GM23338 (cell line): Measurements from ENCODE around the gene MYLK4. TPM values are rescaled to one million over a fixed set of nuclear protein-coding genes. Genes with fewer than 3 reads are reported as not detected.

Source experiments
- ATAC-seq: fragments of 200-7000 bp; cut with Tn5 transposase; 3 replicates; pipeline ENCODE4 v1.9.1; 2020
- DNase-seq: peaks from one replicate; pipeline ENCODE4 v3.0.0-alpha.2; 2015; ENCODE audit warnings: low spot score
- H2AFZ ChIP-seq: fragments of 200-600 bp; sonication (generic); 2 replicates; pipeline ENCODE4 v1.8.0; 2016; ENCODE audit warnings: antibody characterized with exemption, mild to moderate bottlenecking, moderate library complexity
- H3F3A ChIP-seq: fragments of 200-600 bp; sonication (generic); replicated peaks from 2 replicates; pipeline ENCODE4 v1.8.0; 2017; ENCODE audit warnings: antibody characterized with exemption, mixed run types, low read depth
- H3K27ac ChIP-seq: fragments of 200-600 bp; sonication (generic); 2 replicates; pipeline ENCODE4 v1.6.1; 2016; ENCODE audit warnings: low read depth
- H3K27me3 ChIP-seq: fragments of 200-600 bp; sonication (generic); 2 replicates; pipeline ENCODE4 v1.8.0; 2016; ENCODE audit warnings: mild to moderate bottlenecking, mixed run types, moderate library complexity; ENCODE audit not compliant: insufficient read depth
- H3K36me3 ChIP-seq: fragments of 200-600 bp; sonication (generic); 2 replicates; pipeline ENCODE4 v1.8.0; 2016; ENCODE audit warnings: mild to moderate bottlenecking; ENCODE audit not compliant: insufficient read depth
- H3K4me1 ChIP-seq: fragments of 200-600 bp; sonication (generic); 2 replicates; pipeline ENCODE4 v1.8.0; 2016; ENCODE audit warnings: mild to moderate bottlenecking, moderate library complexity; ENCODE audit not compliant: insufficient read depth
- H3K4me2 ChIP-seq: fragments of 200-600 bp; sonication (generic); 2 replicates; pipeline ENCODE4 v1.7.1; 2017; ENCODE audit warnings: mixed run types
- H3K4me3 ChIP-seq: fragments of 200-600 bp; sonication (generic); 2 replicates; pipeline ENCODE4 v1.6.1; 2016; ENCODE audit warnings: mixed run types
- H3K79me2 ChIP-seq: fragments of 200-600 bp; sonication (generic); replicated peaks from 2 replicates; pipeline ENCODE4 v1.8.0; 2017; ENCODE audit warnings: mild to moderate bottlenecking; ENCODE audit not compliant: insufficient read depth
- H3K9me2 ChIP-seq: fragments of 200-600 bp; sonication (generic); 2 replicates; pipeline ENCODE4 v1.8.0; 2017; ENCODE audit not compliant: insufficient read depth
- H4K20me1 ChIP-seq: fragments of 200-600 bp; sonication (generic); replicated peaks from 2 replicates; pipeline ENCODE4 v1.8.0; 2017; ENCODE audit warnings: mild to moderate bottlenecking; ENCODE audit not compliant: insufficient read depth
- H3K27ac Mint-ChIP-seq: 2 replicates; pipeline ENCODE4 v1.8.0; 2020; ENCODE audit warnings: inconsistent platforms, mild to moderate bottlenecking, moderate library complexity, mixed read lengths
- H3K27me3 Mint-ChIP-seq: 3 replicates; pipeline ENCODE4 v1.8.0; 2022; ENCODE audit warnings: low read depth, mild to moderate bottlenecking, moderate library complexity, mixed read lengths, inconsistent platforms; ENCODE audit not compliant: insufficient read depth, poor library complexity
- H3K36me3 Mint-ChIP-seq: 3 replicates; pipeline ENCODE4 v1.8.0; 2021; ENCODE audit warnings: low read depth, mild to moderate bottlenecking, inconsistent platforms, moderate library complexity, mixed read lengths
- H3K4me1 Mint-ChIP-seq: 3 replicates; pipeline ENCODE4 v1.8.0; 2020; ENCODE audit warnings: mild to moderate bottlenecking, inconsistent platforms, mixed read lengths
- H3K4me3 Mint-ChIP-seq: 3 replicates; pipeline ENCODE4 v1.8.0; 2021; ENCODE audit warnings: moderate library complexity, mild to moderate bottlenecking, inconsistent platforms, mixed read lengths
- H3K9me3 Mint-ChIP-seq: 3 replicates; pipeline ENCODE4 v1.8.0; 2020; ENCODE audit warnings: moderate library complexity, mild to moderate bottlenecking, inconsistent platforms, mixed read lengths
- CREB1 ChIP-seq: fragments of 250-450 bp; sonication (Bioruptor Pico); IDR thresholded peaks from 2 replicates; pipeline ENCODE4 v1.5.0; 2020; ENCODE audit warnings: low read depth, mild to moderate bottlenecking, moderate library complexity
- EZH2 ChIP-seq: fragments of 200-600 bp; sonication (generic); IDR thresholded peaks from one replicate; pipeline ENCODE4 v1.8.0; 2017; ENCODE audit warnings: antibody characterized with exemption, mild to moderate bottlenecking, low read depth; ENCODE audit not compliant: unreplicated experiment
- EZH2phosphoT487 ChIP-seq: fragments of 200-600 bp; sonication (generic); IDR thresholded peaks from one replicate; pipeline ENCODE4 v1.8.1; 2018; ENCODE audit warnings: antibody characterized with exemption; ENCODE audit not compliant: unreplicated experiment
- JUNB ChIP-seq: IDR thresholded peaks from one replicate; pipeline ENCODE4 v1.6.1; 2016; ENCODE audit warnings: antibody characterized with exemption; ENCODE audit not compliant: unreplicated experiment
- NANOG ChIP-seq: IDR thresholded peaks from 2 replicates; pipeline ENCODE4 v1.6.1; 2016; ENCODE audit warnings: antibody characterized with exemption, borderline replicate concordance
- POLR2AphosphoS5 ChIP-seq: IDR thresholded peaks from 2 replicates; pipeline ENCODE4 v1.6.1; 2016; ENCODE audit warnings: antibody characterized with exemption, low read depth
- STAT1 ChIP-seq: IDR thresholded peaks from one replicate; pipeline ENCODE4 v1.6.1; 2016; ENCODE audit warnings: antibody characterized with exemption; ENCODE audit not compliant: unreplicated experiment
- ZNF114 ChIP-seq: fragments of 250-450 bp; sonication (Bioruptor Pico); IDR thresholded peaks from 2 replicates; pipeline ENCODE4 v1.5.0; 2020; ENCODE audit warnings: mild to moderate bottlenecking, moderate library complexity
- ZNF331 ChIP-seq: fragments of 250-450 bp; sonication (Bioruptor Pico); IDR thresholded peaks from 2 replicates; pipeline ENCODE4 v1.5.0; 2020; ENCODE audit warnings: low read depth, mild to moderate bottlenecking, moderate library complexity
- polyA plus RNA-seq: library from polyadenylated mRNA; unstranded; fragments of >200 nt; fragmentation: Nextera tagmentation; extraction: Ambion mirVana; gene quantifications from 2 replicates; pipeline ENCODE4 v1.2.1, GENCODE V29; 2016
- total RNA-seq: library from RNA; depleted of rRNA; stranded (reverse); fragments of >200 nt; shearing (Covaris generic); gene quantifications from 2 replicates; pipeline ENCODE4 v1.2.3, GENCODE V29; 2014
- TF ChIP-seq, protein P1 (sequence below): fragments of 250-450 bp; sonication (Bioruptor Pico); IDR thresholded peaks from 2 replicates; pipeline ENCODE4 v1.5.0; 2020; ENCODE audit warnings: mild to moderate bottlenecking, moderate library complexity
- TF ChIP-seq, protein P2 (sequence below), 2 experiments: fragments of 200-600 bp in 1 of 2; sonication (generic) in 1 of 2; conservative IDR thresholded peaks; 2 replicates each; pipeline versions ENCODE4 v1.5.1 to v1.6.1; 2016 to 2017; ENCODE audit warnings: antibody characterized with exemption in 2 of 2, low read depth in 2 of 2, mild to moderate bottlenecking in 2 of 2, moderate library complexity in 1 of 2
- TF ChIP-seq, protein P3 (sequence below): IDR thresholded peaks from 2 replicates; pipeline ENCODE4 v1.6.1; 2016; ENCODE audit warnings: antibody characterized with exemption
- TF ChIP-seq, protein P4 (sequence below): IDR thresholded peaks from one replicate; pipeline ENCODE4 v1.6.1; 2018; ENCODE audit warnings: antibody characterized with exemption; ENCODE audit not compliant: unreplicated experiment

The MYLK4 gene
- total and polyA plus RNA-seq, 2 experiments from 2014 or later: 0.03 to 0.17 TPM

DNA sequence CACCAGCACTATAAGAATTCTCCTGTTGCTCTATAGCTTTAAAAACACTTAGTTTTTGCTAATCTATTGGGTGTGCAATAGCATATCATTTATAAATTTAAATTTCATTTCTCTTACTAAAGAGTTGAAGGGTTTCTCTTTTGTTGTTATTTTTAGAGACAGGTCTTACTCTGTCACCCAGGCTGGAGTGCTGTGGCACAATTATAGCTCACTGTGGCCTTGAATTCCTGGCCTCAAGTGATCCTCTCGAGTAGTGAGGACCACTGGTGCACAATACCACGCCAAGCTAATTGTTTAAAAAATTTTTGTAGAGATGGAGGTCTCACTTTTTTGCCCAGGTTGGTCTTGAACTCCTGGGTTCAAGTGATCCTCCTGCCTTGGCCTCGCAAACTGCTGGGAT lies 8.3 kb upstream of the MYLK4 start:
- H3K4me1 Mint-ChIP-seq: peaks cover under 1% of the 10 kb centered on the region
- H3K36me3 ChIP-seq: no peaks in the 10 kb centered on the region
- H3K4me1 ChIP-seq: no peaks in the 10 kb centered on the region
- H3K27me3 Mint-ChIP-seq: peaks cover 4% of the 10 kb centered on the region
- H4K20me1 ChIP-seq: no peaks in the 10 kb centered on the region
- 0 out of 3 replicates have a peak, but pooled peaks cover 5% of the 10 kb centered on the region for H3K36me3 Mint-ChIP-seq
- H3K27ac ChIP-seq: no peak overlapping the region
- no peak overlapping the region for H3K4me3 ChIP-seq
- H3K27me3 ChIP-seq: no peaks in the 10 kb centered on the region
- DNase-seq: no peak
- H3K4me2 ChIP-seq: no peak overlapping the region
- no peaks in the 10 kb centered on the region for H3K79me2 ChIP-seq
- no peak for TF ChIP-seq EZH2phosphoT487
- no peak for TF ChIP-seq EZH2
- no peak for TF ChIP-seq POLR2AphosphoS5
- TF ChIP-seq NANOG: no peak
- TF ChIP-seq STAT1: no peak
- TF ChIP-seq JUNB: no peak
- no peak for TF ChIP-seq ZNF114
- TF ChIP-seq, protein P1, sequence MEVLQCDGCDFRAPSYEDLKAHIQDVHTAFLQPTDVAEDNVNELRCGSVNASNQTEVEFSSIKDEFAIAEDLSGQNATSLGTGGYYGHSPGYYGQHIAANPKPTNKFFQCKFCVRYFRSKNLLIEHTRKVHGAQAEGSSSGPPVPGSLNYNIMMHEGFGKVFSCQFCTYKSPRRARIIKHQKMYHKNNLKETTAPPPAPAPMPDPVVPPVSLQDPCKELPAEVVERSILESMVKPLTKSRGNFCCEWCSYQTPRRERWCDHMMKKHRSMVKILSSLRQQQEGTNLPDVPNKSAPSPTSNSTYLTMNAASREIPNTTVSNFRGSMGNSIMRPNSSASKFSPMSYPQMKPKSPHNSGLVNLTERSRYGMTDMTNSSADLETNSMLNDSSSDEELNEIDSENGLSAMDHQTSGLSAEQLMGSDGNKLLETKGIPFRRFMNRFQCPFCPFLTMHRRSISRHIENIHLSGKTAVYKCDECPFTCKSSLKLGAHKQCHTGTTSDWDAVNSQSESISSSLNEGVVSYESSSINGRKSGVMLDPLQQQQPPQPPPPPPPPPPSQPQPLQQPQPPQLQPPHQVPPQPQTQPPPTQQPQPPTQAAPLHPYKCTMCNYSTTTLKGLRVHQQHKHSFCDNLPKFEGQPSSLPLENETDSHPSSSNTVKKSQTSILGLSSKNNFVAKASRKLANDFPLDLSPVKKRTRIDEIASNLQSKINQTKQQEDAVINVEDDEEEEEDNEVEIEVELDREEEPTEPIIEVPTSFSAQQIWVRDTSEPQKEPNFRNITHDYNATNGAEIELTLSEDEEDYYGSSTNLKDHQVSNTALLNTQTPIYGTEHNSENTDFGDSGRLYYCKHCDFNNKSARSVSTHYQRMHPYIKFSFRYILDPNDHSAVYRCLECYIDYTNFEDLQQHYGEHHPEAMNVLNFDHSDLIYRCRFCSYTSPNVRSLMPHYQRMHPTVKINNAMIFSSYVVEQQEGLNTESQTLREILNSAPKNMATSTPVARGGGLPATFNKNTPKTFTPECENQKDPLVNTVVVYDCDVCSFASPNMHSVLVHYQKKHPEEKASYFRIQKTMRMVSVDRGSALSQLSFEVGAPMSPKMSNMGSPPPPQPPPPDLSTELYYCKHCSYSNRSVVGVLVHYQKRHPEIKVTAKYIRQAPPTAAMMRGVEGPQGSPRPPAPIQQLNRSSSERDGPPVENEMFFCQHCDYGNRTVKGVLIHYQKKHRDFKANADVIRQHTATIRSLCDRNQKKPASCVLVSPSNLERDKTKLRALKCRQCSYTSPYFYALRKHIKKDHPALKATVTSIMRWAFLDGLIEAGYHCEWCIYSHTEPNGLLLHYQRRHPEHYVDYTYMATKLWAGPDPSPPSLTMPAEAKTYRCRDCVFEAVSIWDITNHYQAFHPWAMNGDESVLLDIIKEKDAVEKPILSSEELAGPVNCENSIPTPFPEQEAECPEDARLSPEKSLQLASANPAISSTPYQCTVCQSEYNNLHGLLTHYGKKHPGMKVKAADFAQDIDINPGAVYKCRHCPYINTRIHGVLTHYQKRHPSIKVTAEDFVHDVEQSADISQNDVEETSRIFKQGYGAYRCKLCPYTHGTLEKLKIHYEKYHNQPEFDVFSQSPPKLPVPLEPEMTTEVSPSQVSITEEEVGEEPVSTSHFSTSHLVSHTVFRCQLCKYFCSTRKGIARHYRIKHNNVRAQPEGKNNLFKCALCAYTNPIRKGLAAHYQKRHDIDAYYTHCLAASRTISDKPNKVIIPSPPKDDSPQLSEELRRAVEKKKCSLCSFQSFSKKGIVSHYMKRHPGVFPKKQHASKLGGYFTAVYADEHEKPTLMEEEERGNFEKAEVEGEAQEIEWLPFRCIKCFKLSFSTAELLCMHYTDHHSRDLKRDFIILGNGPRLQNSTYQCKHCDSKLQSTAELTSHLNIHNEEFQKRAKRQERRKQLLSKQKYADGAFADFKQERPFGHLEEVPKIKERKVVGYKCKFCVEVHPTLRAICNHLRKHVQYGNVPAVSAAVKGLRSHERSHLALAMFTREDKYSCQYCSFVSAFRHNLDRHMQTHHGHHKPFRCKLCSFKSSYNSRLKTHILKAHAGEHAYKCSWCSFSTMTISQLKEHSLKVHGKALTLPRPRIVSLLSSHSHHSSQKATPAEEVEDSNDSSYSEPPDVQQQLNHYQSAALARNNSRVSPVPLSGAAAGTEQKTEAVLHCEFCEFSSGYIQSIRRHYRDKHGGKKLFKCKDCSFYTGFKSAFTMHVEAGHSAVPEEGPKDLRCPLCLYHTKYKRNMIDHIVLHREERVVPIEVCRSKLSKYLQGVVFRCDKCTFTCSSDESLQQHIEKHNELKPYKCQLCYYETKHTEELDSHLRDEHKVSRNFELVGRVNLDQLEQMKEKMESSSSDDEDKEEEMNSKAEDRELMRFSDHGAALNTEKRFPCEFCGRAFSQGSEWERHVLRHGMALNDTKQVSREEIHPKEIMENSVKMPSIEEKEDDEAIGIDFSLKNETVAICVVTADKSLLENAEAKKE: no peak
- TF ChIP-seq, protein P2, sequence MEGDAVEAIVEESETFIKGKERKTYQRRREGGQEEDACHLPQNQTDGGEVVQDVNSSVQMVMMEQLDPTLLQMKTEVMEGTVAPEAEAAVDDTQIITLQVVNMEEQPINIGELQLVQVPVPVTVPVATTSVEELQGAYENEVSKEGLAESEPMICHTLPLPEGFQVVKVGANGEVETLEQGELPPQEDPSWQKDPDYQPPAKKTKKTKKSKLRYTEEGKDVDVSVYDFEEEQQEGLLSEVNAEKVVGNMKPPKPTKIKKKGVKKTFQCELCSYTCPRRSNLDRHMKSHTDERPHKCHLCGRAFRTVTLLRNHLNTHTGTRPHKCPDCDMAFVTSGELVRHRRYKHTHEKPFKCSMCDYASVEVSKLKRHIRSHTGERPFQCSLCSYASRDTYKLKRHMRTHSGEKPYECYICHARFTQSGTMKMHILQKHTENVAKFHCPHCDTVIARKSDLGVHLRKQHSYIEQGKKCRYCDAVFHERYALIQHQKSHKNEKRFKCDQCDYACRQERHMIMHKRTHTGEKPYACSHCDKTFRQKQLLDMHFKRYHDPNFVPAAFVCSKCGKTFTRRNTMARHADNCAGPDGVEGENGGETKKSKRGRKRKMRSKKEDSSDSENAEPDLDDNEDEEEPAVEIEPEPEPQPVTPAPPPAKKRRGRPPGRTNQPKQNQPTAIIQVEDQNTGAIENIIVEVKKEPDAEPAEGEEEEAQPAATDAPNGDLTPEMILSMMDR (conservative IDR thresholded peaks at IDR 0.05; ENCODE audit: low read depth in 2 of 2): no peak
- no peak for TF ChIP-seq ZNF331 (CRISPR knock-in tag)
- TF ChIP-seq, protein P3, sequence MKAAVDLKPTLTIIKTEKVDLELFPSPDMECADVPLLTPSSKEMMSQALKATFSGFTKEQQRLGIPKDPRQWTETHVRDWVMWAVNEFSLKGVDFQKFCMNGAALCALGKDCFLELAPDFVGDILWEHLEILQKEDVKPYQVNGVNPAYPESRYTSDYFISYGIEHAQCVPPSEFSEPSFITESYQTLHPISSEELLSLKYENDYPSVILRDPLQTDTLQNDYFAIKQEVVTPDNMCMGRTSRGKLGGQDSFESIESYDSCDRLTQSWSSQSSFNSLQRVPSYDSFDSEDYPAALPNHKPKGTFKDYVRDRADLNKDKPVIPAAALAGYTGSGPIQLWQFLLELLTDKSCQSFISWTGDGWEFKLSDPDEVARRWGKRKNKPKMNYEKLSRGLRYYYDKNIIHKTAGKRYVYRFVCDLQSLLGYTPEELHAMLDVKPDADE: no peak
- no peak for TF ChIP-seq CREB1 (CRISPR knock-in tag)
- TF ChIP-seq, protein P4, sequence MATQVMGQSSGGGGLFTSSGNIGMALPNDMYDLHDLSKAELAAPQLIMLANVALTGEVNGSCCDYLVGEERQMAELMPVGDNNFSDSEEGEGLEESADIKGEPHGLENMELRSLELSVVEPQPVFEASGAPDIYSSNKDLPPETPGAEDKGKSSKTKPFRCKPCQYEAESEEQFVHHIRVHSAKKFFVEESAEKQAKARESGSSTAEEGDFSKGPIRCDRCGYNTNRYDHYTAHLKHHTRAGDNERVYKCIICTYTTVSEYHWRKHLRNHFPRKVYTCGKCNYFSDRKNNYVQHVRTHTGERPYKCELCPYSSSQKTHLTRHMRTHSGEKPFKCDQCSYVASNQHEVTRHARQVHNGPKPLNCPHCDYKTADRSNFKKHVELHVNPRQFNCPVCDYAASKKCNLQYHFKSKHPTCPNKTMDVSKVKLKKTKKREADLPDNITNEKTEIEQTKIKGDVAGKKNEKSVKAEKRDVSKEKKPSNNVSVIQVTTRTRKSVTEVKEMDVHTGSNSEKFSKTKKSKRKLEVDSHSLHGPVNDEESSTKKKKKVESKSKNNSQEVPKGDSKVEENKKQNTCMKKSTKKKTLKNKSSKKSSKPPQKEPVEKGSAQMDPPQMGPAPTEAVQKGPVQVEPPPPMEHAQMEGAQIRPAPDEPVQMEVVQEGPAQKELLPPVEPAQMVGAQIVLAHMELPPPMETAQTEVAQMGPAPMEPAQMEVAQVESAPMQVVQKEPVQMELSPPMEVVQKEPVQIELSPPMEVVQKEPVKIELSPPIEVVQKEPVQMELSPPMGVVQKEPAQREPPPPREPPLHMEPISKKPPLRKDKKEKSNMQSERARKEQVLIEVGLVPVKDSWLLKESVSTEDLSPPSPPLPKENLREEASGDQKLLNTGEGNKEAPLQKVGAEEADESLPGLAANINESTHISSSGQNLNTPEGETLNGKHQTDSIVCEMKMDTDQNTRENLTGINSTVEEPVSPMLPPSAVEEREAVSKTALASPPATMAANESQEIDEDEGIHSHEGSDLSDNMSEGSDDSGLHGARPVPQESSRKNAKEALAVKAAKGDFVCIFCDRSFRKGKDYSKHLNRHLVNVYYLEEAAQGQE: no peak
- H3K4me3 Mint-ChIP-seq: no peak overlapping the region
- no peak overlapping the region for H2AFZ ChIP-seq
- ATAC-seq: no peak
- H3F3A ChIP-seq: no peaks in the 10 kb centered on the region
- H3K27ac Mint-ChIP-seq: no peak overlapping the region
- H3K9me3 Mint-ChIP-seq: peaks cover 4% of the 10 kb centered on the region; the same call in 1 of the 3 replicates
- no peaks in the 10 kb centered on the region for H3K9me2 ChIP-seq
